ENCODE results near the gene MPP4. TPM values are rescaled to one million over a fixed set of nuclear protein-coding genes. Genes with fewer than 3 reads are reported as not detected.

MPP4 gene
- total RNA-seq, 1 experiment from 2014 or later, result not detected

GRCh38 chr2:201709049-201709448, 10.6 kb upstream of the MPP4 start:
- Histone ChIP-seq H3K27me3 (ENCODE audit: insufficient read depth, low read length) (no peaks in the 10 kb centered on the region), H2BK120ac (ENCODE audit: low read depth, low read length, poor library complexity, severe bottlenecking) (no peak overlapping the region), H3K4ac (ENCODE audit: low read depth, low read length) (no peak overlapping the region), H2AK5ac (ENCODE audit: insufficient read length, low read length) (no peak overlapping the region), H3K9me3 (ENCODE audit: control insufficient read depth, low read depth, low read length) (no peaks in the 10 kb centered on the region), H2BK15ac (ENCODE audit: low read depth, low read length) (no peak overlapping the region), H4K20me1 (ENCODE audit: control insufficient read depth, insufficient read depth, insufficient read length) (no peaks in the 10 kb centered on the region), H3K56ac (ENCODE audit: insufficient read length, low read depth, low read length) (no peak overlapping the region), H2AFZ (ENCODE audit: low read length) (no peak overlapping the region), H3T11ph (ENCODE audit: low read length) (no peak overlapping the region), H3K4me2 (ENCODE audit: insufficient read depth, insufficient read length, low read length) (no peak overlapping the region), H3K14ac (ENCODE audit: insufficient read depth, low read length) (no peak overlapping the region), H4K91ac (ENCODE audit: insufficient read length, low read depth, low read length) (no peak overlapping the region), H3K4me1 (ENCODE audit: insufficient read depth, low read length) (no peaks in the 10 kb centered on the region), H3K23ac (ENCODE audit: insufficient read length, low read depth, low read length) (no peak overlapping the region), H3K18ac (ENCODE audit: insufficient read length, low read depth, low read length) (no peak overlapping the region), H3K79me1 (ENCODE audit: insufficient read depth, low read depth, low read length, poor library complexity, severe bottlenecking) (no peaks in the 10 kb centered on the region), H4K5ac (ENCODE audit: insufficient read length, low read depth, low read length) (no peak overlapping the region), H4K8ac (replicated peaks; ENCODE audit: insufficient read length, low read depth, low read length) (no peak overlapping the region), H2BK5ac (ENCODE audit: insufficient read length, low read length) (no peak overlapping the region), H2BK20ac (ENCODE audit: low read depth, low read length, poor library complexity, severe bottlenecking) (no peak overlapping the region), H3K79me2 (ENCODE audit: insufficient read depth, low read length) (no peaks in the 10 kb centered on the region), H3K27ac (ENCODE audit: insufficient read length, low read depth, low read length) (no peak overlapping the region), H3K9ac (ENCODE audit: extremely low read depth, insufficient read length, low read length) (no peak overlapping the region), H2BK12ac (ENCODE audit: insufficient read length, low read depth, low read length) (no peak overlapping the region), H3K23me2 (ENCODE audit: insufficient read length, low read depth, low read length, poor library complexity, severe bottlenecking) (no peaks in the 10 kb centered on the region)
- Mint-ChIP-seq H3K4me1 (no peaks in the 10 kb centered on the region), H3K4me3 (no peak overlapping the region), H3K27ac (no peak overlapping the region), H3K27me3 (ENCODE audit: low read depth) (no peaks in the 10 kb centered on the region), H3K36me3 (ENCODE audit: insufficient read depth in 1 of 3, low read depth in 3 of 3) (peaks cover 7 to 57% (median 45%) of the 10 kb centered on the region in 3 experiments; a peak in 6 of 7 replicates), H3K9me3 (no peaks in the 10 kb centered on the region)
- WGBS (ENCODE audit: extremely low coverage, insufficient read length, low lambda C conversion rate), result no CpG with 5 or more reads among the region's 2 CpGs
- TF ChIP-seq CTCF (conservative IDR thresholded peaks at IDR 0.05), result no peak
- DNase-seq, result no peak
